OCI-LY1 (cell line): ENCODE measurements around the gene ORC2.

Experiments used
- H2AFZ ChIP-seq: fragments of 200-600 bp; sonication (generic), shearing (Covaris generic); 2 replicates; pipeline ENCODE4 v1.6.0; 2014; ENCODE audit warnings: antibody characterized with exemption, mild to moderate bottlenecking, low read length
- H3F3A ChIP-seq: fragments of 200-600 bp; sonication (generic), shearing (Covaris generic); 2 replicates; pipeline ENCODE4 v1.6.0; 2014; ENCODE audit warnings: mild to moderate bottlenecking, antibody characterized with exemption, low read length, moderate library complexity; ENCODE audit not compliant: insufficient read depth
- H3K27ac ChIP-seq: fragments of 200-600 bp; sonication (generic); 2 replicates; pipeline ENCODE4 v1.5.1; 2014; ENCODE audit warnings: low read length, mixed run types, mild to moderate bottlenecking, low read depth; ENCODE audit not compliant: poor library complexity, severe bottlenecking
- H3K27me3 ChIP-seq: fragments of 200-600 bp; sonication (generic); 2 replicates; pipeline ENCODE4 v1.6.0; 2014; ENCODE audit warnings: antibody characterized with exemption, mild to moderate bottlenecking, low read length, moderate library complexity; ENCODE audit not compliant: insufficient read depth
- H3K36me3 ChIP-seq: fragments of 200-600 bp; sonication (generic); 2 replicates; pipeline ENCODE4 v1.6.1; 2014; ENCODE audit warnings: mild to moderate bottlenecking, antibody characterized with exemption, low read length, moderate library complexity, mixed read lengths; ENCODE audit not compliant: insufficient read depth
- H3K4me1 ChIP-seq: fragments of 200-600 bp; sonication (generic); 2 replicates; pipeline ENCODE4 v1.5.1; 2014; ENCODE audit warnings: mild to moderate bottlenecking, low read length, moderate library complexity; ENCODE audit not compliant: insufficient read depth, severe bottlenecking
- H3K4me2 ChIP-seq: fragments of 200-600 bp; sonication (generic), shearing (Covaris generic); 2 replicates; pipeline ENCODE4 v1.6.1; 2014; ENCODE audit warnings: low read length
- H3K4me3 ChIP-seq: fragments of 200-600 bp; sonication (generic); 2 replicates; pipeline ENCODE4 v1.5.1; 2014; ENCODE audit warnings: low read length, low read depth, mild to moderate bottlenecking, mixed read lengths; ENCODE audit not compliant: poor library complexity, severe bottlenecking
- H3K79me2 ChIP-seq: fragments of 200-600 bp; shearing (Covaris generic); 2 replicates; pipeline ENCODE4 v1.6.1; 2016; ENCODE audit warnings: mixed run types, low read length, mixed read lengths; ENCODE audit not compliant: insufficient read depth
- H3K9ac ChIP-seq: fragments of 200-600 bp; sonication (generic), shearing (Covaris generic); 2 replicates; pipeline ENCODE4 v1.6.1; 2014; ENCODE audit warnings: mild to moderate bottlenecking, low read length, mixed read lengths
- H3K9me2 ChIP-seq: fragments of 200-600 bp; sonication (generic), shearing (Covaris generic); 2 replicates; pipeline ENCODE4 v1.6.1; 2014; ENCODE audit warnings: low read depth, mild to moderate bottlenecking, low read length, mixed read lengths
- H3K9me3 ChIP-seq: fragments of 200-600 bp; shearing (Covaris generic); 2 replicates; pipeline ENCODE4 v1.6.1; 2014; ENCODE audit warnings: low read length, mixed read lengths
- H4K20me1 ChIP-seq: fragments of 200-600 bp; sonication (generic), shearing (Covaris generic); 2 replicates; pipeline ENCODE4 v1.6.0; 2016; ENCODE audit warnings: mild to moderate bottlenecking, low read length; ENCODE audit not compliant: insufficient read depth
- CTCF ChIP-seq: fragments of 200-600 bp; sonication (generic), shearing (Covaris generic); IDR thresholded peaks from 2 replicates; pipeline ENCODE4 v1.5.1; 2017; ENCODE audit warnings: mild to moderate bottlenecking, antibody characterized with exemption, low read length, moderate library complexity, mixed read lengths
- EZH2 ChIP-seq: fragments of 200-600 bp; sonication (generic), shearing (Covaris generic); IDR thresholded peaks from 2 replicates; pipeline ENCODE4 v1.8.0; 2017; ENCODE audit warnings: borderline replicate concordance, mixed run types, mild to moderate bottlenecking, antibody characterized with exemption, low read length, moderate library complexity, mixed read lengths

The ORC2 gene

GRCh38 chr2:200860092-200860795 is 103.2 kb downstream of the ORC2 start:
- Histone ChIP-seq H2AFZ (no peak overlapping the region), H3K27ac (no peak overlapping the region), H3K27me3 (no peaks in the 10 kb centered on the region), H3K4me2 (no peak overlapping the region), H3K36me3 (peaks cover 83% of the 10 kb centered on the region), H3K9ac (no peak overlapping the region), H3K9me3 (no peaks in the 10 kb centered on the region), H3K4me1 (peaks cover 25% of the 10 kb centered on the region), H4K20me1 (peaks cover 6% of the 10 kb centered on the region; the same call in 1 of the 2 replicates), H3K9me2 (no peaks in the 10 kb centered on the region), H3K79me2 (peaks cover 53% of the 10 kb centered on the region), H3K4me3 (no peak overlapping the region), H3F3A (0 out of 2 replicates have a peak, but pooled peaks cover 3% of the 10 kb centered on the region)
- no peak for TF ChIP-seq EZH2
- TF ChIP-seq CTCF, result no peak
